ENCODE results near the gene IQCB1.
"Not testable (repeated sequence)": the region's sequence is repeated elsewhere in the genome, so short reads cannot be mapped to it uniquely, and the experiment has no call there.

IQCB1 gene

GRCh38 chr3:121749276-121750086 is 85.4 kb downstream of the IQCB1 start, which contains the start of gene GOLGB1:
Gene GOLGB1, minus strand, starts transcription at chr3:121749741. Its CDS starts 18,770 bp downstream, at chr3:121730971.
- peak; percentile 60 to 77 (median 74) for DNase-seq (ENCODE audit: low read depth in 2 of 3, low spot score in 2 of 3)

GRCh38 chr3:121748680-121749275 is 86.1 kb downstream of the IQCB1 start:
- no peak for DNase-seq (ENCODE audit: low read depth in 2 of 3, low spot score in 2 of 3)

- DNase-seq (ENCODE audit: low read depth in 2 of 3, low spot score in 2 of 3): no peak
Observed at GRCh38 chr3:121747976-121748375, 86.9 kb downstream of the IQCB1 start.

- DNase-seq (ENCODE audit: low read depth in 2 of 3, low spot score in 2 of 3): not testable (repeated sequence)
Observed at GRCh38 chr3:121743106-121743505, 91.8 kb downstream of the IQCB1 start.

GRCh38 chr3:121740896-121741295 is 94.0 kb downstream of the IQCB1 start:
- no peak for DNase-seq (ENCODE audit: low read depth in 2 of 3, low spot score in 2 of 3)

- no peak for DNase-seq (ENCODE audit: low read depth in 2 of 3, low spot score in 2 of 3)
Observed at GRCh38 chr3:121739902-121740301, 95.0 kb downstream of the IQCB1 start.

- no peak for DNase-seq (ENCODE audit: low read depth in 2 of 3, low spot score in 2 of 3)
Observed at GRCh38 chr3:121737644-121738043, 97.2 kb downstream of the IQCB1 start.

- DNase-seq (ENCODE audit: low read depth in 2 of 3, low spot score in 2 of 3): no peak
Observed at GRCh38 chr3:121736112-121736511, 98.7 kb downstream of the IQCB1 start.

GRCh38 chr3:121735047-121735696 is 99.7 kb downstream of the IQCB1 start:
- DNase-seq (ENCODE audit: low read depth in 2 of 3, low spot score in 2 of 3): no peak

- DNase-seq (ENCODE audit: low read depth in 2 of 3, low spot score in 2 of 3): no peak
Observed at GRCh38 chr3:121730940-121731687, 103.7 kb downstream of the IQCB1 start.

GRCh38 chr3:121724130-121724529 is 110.7 kb downstream of the IQCB1 start:
- no peak for DNase-seq (ENCODE audit: low read depth in 2 of 3, low spot score in 2 of 3)

GRCh38 chr3:121723485-121723884 is 111.4 kb downstream of the IQCB1 start:
- DNase-seq (ENCODE audit: low read depth in 2 of 3, low spot score in 2 of 3): no peak

GRCh38 chr3:121722411-121722810 is 112.4 kb downstream of the IQCB1 start:
- no peak for DNase-seq (ENCODE audit: low read depth in 2 of 3, low spot score in 2 of 3)

GRCh38 chr3:121720163-121720562 is 114.7 kb downstream of the IQCB1 start:
- no peak for DNase-seq (ENCODE audit: low read depth in 2 of 3, low spot score in 2 of 3)
